ENCODE measurements around the gene DYNC1LI2.
"Not testable (repeated sequence)": the region's sequence is repeated elsewhere in the genome, so short reads cannot be mapped to it uniquely, and the experiment has no call there.

Gene DYNC1LI2

DNA sequence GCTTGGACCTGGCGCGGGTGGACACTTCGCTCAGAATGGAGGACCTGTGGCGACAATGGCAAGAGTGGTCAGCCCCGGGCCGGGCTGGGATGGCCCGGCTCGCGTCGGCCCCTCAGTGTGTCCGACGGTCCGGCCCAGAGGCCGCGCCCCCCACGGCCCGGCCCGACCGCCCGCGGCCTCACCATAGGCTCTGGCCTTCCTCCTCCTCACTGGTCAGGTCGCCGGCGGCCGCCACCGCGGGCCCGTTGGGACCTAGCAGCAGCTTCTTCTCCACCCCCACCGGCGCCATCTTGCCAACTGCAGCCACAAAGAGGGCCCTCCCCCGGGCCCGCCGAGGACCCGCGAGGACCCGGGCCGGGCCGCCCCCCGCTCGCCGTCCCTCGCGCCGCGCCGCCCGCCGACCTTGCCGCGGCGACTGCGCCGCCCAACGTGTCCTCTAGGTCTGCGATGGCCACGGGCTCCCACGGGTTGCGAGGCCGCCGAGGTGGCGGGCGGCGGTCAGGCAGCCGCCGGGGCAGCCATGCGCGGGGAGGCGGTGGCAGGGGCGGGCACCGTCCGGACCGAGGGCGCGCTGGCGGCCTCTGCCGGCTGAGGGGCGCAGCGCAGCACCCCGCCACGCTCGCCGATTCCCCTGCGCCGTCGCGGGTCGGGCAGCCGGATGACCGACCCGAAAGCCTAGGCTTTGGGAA is at the start of gene DYNC1LI2:
TSS of gene DYNC1LI2 (minus strand) at position 307 of the 689 bp plus-strand sequence. CDS start at position 289, 18 bp downstream.
- DNase-seq (ENCODE audit: low read depth in 2 of 2), result peak; percentile 57 to 66

DNA sequence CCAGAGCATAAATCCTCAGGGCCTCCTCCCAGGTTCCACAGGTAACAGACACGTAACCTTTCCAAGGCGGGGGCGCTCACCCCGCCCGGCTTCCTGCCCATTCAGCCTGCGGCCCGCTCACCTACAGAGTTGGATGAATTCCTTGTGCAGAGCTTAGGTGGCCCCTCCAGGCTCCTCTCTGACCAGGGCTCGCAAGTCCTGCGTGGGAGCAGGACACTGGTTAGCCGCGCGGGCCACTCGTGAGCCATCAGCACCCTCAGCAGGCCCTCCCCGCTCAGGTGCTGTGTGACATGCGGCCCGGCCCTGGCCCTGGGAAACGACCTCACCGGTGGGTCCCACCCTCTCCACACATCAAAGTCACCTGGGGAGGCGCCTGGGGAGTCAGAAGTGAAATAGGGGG is 49.4 kb upstream of the DYNC1LI2 start:
- no peak for DNase-seq (ENCODE audit: low read depth in 2 of 2)

DNA sequence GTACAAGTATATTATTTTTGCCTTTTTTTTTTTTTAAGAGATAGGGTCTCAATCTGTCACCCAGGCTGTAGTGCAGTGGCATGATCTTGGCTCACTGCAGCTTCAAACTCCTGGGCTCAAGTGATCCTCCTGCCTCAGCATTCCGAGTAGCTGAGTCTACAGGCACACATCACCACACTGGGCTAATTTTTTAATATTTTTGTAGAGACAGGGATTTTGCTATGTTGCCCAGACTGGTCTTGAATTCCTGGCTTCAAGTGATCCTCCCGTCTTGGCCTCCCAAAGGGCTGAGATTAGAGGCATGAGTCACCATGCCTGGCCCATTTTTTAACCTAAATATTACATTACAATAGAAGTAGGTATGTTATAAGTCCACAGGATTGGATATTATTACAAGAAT is 46.8 kb upstream of the DYNC1LI2 start:
- no peak for DNase-seq (ENCODE audit: low read depth in 2 of 2)

DNA sequence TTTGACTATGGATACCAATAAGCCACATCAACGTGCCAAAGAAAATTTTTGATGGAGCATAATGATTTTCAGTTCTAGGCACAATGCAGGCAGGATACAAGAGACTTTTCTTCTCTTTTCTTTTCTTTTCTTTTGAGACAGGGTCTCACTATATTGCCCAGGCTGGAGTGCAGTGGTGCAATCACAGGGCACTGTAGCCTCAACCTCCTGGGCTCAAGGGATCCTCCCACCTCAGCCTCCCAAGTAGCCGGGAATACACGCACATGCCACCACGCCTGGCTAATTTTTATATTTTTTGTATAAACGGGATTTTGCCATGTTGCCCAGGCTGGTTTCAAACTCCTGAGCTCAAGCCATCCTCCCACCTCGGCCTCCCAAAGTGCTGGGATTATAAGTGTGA is 42.6 kb upstream of the DYNC1LI2 start:
- DNase-seq (ENCODE audit: low read depth in 2 of 2), result not testable (repeated sequence)

DNA sequence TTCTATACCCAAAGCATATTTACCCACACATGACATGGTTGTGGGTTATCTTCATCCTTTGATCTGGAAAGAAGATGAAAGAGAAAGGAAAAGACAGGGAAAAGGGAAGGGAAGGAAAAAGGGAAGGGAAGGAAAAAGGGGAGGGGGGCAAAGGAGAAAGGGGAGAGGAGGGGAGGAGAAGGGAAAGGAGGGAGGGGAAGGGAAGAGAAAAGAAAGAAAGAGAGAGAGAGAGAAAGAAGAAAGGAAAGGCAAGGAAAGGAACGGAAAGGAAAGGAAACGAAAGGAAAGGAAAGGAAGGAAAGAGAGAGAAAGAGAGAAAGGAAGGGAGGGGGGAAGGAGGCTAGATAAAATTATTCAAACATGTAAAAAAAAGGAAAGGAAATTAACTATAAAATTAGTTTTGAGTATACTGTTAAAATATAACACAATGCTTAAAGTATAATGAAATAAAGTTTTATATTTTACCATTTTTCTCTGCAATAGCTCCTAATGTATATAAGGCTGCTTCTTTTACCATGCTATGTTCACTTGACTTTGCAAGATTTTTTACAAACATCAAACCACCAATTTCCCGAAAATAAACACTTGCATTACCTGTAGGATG is 38.8 kb upstream of the DYNC1LI2 start:
- DNase-seq (ENCODE audit: low read depth in 2 of 2), result no peak

DNA sequence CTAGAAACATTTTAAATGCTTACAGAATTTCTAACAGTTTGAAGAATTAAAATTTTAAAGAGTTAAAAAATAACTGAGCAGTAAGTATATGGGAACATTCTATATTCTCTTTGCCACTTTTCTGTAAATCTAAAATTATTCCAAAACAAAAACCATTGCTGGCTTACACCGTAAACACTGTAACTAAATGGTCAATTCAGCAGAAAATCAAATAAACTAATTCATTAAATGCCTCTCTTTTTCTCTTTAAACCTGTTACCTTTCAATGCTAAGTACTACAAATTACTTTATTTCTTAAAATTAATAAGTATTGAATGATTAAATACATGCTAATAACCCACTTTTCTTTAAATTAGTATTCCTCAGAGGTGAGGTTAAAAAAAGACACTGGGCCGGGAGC is 36.0 kb upstream of the DYNC1LI2 start:
- no peak for DNase-seq (ENCODE audit: low read depth in 2 of 2)

DNA sequence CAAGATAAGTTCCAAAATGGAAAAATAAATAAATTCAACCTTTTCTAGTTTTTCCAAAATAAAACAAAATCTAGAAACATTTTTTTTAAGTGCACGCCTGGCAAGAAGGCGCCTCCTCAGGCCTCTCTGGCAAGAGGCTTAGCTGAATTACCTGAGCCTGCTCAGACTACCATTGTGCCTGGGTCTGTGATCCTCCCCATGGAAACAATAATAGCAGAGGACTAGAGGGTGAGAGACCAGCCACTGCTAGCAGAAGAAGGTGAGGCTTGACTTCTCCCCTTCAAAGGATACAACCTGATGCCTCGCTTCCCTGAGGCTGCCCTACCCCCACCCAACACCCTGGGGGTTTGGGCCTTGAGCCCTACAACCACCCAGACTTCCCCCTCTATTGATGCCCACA is 35.1 kb upstream of the DYNC1LI2 start:
- DNase-seq (ENCODE audit: low read depth in 2 of 2), result no peak

DNA sequence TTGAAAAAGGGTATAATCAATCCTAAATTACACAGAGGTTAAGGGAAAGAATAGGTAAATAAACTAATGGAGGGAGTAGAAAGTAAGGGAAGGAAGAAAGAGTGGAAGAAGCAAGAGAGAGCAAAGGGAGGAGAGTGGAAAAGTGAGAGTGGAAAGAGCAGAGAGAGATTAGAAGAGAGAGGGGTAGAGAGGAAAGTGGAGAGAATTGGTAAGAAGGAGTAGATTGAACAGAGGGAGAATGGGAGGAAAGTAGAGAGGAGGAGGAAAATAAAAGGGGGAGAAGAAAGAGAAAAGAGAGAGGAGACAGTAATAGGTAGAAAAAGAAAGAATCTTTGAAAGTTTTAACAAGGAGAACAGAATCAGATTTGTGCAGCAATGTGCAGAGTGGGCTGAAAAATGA is 25.0 kb upstream of the DYNC1LI2 start:
- no peak for DNase-seq (ENCODE audit: low read depth in 2 of 2)

DNA sequence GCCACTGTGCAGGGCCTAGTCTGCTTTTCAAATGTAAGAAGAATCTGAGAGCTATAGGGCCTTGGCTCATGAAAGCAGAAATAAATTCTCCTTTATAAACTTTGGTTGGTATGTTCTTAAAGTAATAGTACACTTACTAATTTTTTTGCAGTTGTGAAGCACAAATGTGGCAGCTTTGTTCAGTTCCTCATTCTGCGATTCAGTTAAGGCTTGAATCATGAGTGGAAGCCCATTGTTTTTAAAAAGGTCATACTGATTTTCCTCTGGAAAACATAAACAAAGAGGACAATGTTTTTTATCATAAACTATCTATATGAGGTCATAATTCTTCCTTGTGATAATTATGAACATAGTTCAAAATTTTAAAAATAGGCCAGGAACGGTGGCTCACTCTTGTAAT is 23.6 kb upstream of the DYNC1LI2 start:
- DNase-seq (ENCODE audit: low read depth in 2 of 2), result no peak

DNA sequence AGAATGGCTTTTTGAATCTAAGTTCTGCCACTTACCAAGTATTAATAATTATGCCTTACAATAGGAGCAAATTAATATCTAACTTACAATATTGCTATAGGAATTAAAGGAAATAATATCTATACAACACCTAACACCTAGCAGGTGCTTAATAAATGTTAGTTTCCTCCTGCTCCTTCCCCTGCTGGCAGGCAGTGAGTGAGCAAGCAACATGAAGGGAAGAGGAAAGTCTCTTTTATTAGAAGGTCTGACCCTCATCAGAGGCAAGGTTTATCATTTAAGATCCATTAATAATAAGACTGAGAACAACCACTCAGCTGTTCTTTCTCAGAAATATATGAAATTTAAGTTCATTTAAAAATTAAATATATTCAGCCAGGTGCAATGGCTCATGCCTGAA is 6.7 kb upstream of the DYNC1LI2 start:
- no peak for DNase-seq (ENCODE audit: low read depth in 2 of 2)

DNA sequence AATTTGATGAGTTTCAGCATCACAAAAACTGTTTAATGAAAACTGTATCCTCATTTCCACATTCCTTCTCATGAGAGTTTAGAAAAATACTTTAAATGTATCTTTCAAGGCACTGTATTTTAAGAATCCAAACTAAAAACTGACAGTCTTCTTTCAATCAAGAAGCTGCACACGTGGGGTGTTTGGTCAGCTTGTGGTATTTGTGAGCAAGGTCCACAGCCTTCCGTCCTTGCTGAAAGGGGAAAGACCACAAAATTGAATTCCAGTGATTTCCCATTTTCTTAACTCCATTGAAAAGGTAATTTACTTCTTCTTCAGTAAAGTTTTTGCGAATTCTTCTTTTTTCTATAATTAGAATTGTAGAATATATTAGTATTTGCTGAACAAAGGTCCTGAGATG is 3.4 kb upstream of the DYNC1LI2 start:
- no peak for DNase-seq (ENCODE audit: low read depth in 2 of 2)

DNA sequence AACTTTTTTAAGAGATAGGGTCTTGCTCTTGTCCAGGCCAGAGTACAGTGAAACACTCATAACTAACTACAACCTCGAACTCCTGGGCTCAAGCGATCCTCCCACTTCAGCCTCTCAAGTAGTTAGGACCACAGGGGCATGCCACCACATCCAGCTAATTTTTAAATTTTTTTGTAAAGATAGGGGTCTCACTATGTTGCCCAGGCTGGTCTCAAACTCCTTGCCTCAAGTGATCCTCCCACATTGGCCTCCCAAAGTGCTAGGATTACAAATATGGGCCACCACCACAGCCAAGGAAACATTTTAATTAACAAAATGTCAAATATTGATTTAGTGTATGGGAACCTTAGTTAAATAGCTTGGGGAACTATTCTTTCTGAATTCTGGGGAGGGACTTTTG is 2.8 kb upstream of the DYNC1LI2 start:
- no peak for DNase-seq (ENCODE audit: low read depth in 2 of 2)

DNA sequence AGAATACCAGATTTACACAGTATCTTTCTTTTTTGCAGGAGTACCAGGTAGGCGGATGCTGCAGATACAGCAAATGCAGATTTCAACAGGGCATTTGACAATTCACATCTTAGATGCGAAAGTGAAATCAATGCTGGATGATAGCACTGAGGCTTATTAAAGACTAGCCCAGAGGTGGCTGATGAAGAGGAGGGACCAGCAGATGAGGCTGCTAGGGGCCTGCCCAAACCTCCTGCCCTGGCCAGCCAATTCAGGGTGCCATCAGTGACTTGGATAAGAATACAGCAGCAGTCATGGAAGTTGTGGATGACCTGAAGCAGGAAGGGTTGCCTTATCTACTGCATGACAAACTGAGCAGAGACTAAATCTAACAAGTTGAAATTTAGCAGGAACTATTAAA is 1.5 kb upstream of the DYNC1LI2 start:
- DNase-seq (ENCODE audit: low read depth in 2 of 2), result no peak

DNA sequence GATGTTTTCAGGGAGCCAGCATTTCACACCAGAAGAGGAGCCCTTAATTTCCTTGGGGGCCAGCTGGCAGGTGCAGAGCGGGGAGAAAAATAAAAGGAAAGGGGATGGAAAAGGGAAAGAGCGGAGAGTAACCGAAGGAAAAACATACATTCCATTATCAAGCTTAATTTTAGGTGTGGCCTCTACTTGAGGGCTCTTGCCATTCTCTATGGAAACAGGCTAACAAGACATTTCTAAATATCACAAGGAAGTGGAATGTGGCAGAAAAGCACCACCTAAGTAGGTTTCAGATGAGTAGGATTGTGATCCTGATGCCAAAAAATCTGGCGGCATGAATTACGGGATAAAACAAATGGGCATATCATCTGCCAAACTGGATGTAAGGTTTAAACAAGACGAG is 970 bp upstream of the DYNC1LI2 start:
- no peak for DNase-seq (ENCODE audit: low read depth in 2 of 2)

DNA sequence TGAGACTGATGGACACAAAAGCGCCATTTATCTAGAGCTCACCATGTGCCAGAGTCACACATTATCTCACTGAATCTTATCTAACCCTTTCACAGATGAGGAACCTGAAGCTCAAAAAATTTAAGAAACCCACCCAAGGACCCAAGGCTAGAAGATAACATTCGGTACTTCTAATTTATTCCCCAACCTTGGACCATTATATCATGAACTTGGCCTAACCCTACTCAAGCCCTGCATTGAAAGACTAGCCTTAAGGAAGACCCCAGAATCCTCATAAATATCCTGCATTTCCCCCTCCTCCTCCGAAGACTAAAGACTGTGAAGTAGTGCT is 548 bp upstream of the DYNC1LI2 start:
- no peak for DNase-seq (ENCODE audit: low read depth in 2 of 2)

DNA sequence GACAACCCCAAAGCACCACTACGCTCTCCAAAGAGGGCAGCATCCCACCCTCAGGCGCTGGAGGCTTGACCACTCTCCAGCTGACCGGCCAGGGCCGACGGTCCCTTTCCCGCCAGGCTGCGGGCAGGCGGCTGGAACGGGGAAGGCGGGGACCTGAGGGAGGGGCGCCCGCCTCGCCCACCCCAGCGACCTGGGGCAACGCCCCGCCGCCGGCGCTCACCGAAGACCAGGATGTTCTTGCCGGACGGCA is 431 bp downstream of the DYNC1LI2 start:
- DNase-seq (ENCODE audit: low read depth in 2 of 2), result no peak

DNA sequence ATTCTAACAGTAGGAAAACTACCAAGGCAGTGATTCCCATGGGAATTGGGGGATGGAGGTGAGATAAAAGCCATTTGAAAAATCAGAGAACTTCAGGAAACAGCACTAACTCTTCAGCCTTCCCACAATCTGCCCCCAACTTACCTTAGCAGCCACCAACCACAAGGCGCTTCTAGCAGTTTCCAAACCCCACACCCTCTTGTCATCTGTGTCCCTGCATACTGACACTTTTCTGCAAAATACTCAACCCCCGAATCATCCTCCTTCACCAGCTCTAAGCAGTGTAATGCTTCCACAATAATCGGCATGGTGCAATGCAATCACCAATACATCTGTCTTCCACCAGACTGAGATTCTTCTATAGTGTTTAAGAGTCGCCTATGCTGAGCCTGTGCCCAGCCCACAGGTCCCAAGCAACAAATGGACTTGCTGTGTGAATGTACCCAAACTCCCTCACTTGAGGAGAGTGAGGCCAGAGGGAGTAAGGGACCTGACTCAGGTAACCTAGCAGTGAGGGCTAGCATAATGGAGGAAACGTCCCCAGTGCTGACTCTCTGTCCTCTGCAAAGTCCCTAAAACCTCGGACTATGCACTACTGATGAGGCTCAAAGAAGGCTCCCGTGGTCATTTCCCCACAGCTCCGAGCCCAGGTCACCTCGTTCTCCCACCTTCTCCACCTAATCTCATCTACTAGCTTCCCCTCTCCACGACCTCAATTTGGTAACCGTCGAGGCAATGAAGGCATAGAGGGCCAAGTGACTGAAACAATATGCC is 943 bp downstream of the DYNC1LI2 start:
- DNase-seq (ENCODE audit: low read depth in 2 of 2), result no peak

DNA sequence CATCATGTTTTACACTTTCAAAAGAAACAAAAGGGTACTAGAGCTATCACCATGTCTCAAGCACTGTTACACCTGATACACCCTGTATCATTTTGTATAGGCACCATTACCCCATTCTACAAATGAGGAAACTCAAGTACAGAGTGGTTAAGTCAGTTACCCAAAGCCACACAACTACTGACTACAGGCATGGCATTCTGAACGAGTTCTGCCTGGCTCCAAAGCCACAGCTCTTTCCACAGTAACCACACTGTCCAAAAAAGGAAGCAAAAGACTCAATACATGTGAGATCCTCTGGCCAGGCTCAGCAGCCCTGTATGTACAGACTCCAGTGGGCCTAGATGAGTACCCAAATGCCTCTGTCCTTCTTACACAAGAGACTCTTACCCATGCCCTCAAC is 4.7 kb downstream of the DYNC1LI2 start:
- DNase-seq (ENCODE audit: low read depth in 2 of 2), result no peak

DNA sequence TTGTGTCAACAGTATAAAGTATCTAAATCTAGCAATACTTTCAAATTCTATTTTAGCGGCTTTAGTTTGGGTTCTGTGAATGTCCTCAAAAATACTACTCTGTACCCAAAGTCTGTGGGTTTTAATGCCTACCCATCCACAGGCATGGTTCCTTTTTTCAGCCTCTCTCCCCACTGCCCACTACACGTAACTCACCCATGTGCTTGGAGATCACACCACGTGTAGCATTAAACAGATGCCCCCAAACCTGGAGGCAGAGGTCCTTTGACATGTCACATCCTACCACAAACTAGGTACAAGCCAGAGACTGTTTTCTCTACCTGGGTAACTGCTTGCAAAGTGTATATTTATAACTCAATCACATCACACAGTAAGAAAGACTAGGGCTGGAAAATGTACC is 5.4 kb downstream of the DYNC1LI2 start:
- DNase-seq (ENCODE audit: low read depth in 2 of 2), result no peak

DNA sequence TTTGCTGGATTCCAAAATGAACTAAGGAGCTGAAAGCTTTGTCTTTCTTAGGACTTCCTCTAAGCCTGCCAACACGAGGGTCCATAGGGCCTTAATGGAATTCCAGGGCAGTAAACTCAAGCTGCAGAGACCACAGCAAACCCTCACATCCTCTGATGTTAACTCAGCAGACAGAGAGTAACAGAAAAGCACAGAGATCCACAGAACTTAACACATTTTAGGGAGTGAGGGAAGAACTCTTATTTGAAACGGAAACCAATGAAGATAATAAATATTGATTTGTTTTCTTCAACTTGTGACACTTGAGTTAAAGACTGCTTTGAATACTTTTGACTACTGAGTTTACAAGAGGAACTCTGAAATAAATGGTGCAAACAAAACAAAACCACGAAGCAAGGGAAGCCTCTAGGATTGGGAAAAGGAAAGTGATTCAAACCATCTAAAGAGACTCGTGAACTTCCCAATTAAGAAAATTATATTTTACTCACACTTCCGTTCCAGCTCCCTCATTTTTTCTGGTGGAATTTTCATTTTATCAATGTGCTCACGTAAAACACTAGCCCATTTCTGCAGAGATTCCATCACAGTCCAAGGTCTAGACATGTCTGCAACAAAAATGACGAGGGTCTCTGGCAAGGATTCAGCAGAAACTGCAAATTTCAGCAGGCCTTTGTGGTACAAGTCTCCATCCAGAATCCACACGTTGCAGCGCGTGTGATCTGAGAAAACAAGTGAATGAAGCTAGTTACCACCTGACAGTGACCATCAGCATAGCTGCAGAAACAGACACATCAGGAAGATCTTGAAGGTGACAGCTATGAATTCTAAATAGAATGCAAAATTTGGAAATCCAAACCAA is 9.2 kb downstream of the DYNC1LI2 start:
- DNase-seq (ENCODE audit: low read depth in 2 of 2), result no peak

DNA sequence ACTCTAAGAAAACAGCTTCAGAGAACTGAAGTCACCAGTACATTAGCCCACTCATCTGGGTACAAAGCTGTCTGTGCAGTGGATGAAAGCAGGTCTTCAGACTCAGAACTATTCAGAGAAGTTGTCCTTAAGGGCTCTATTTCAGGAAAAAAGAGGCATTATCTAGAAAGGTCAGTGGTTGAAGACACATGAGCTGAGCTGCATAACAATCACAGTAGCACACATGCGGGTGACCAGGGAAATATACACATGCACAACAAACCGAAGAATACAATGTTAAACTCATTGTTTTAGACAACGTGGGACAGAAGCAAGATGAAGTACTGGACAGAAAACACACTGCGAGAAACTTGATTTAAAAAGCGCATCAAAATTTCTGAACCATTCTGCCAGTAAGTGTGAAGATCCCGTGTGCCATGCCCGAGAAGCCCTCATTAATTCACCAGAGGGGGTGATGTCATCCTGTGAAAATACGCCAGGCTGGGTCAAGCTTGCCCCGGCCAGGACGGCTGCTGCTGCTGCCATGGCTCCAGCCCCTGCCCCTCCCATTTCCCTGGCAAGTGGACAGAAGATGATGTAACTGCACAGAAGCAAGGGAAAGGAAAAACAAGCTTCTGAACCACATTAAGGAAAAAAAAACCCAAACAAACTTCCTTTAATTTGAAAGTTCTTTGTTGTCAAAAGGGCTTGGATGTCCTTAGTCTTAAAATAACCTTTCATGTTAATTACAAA is 10.1 kb downstream of the DYNC1LI2 start:
- no peak for DNase-seq (ENCODE audit: low read depth in 2 of 2)

DNA sequence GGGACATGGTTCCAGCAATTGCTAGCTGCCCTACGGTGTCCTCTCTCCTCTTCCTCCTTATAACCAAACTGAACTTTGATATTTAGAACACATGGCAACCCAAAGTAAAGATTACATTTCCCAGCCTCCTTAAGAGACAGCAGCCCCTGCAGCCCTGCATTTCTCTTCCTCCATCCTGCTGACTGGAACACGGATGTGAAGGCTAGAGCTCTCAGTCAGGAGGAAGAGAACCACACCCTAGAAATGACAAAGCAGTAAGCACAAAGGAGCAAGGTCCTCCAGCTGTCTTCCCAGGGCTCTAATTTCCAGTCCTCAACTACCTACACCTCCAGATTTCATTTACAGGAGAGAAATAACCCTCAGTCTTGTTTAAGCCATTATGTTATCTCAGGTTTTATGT is 10.9 kb downstream of the DYNC1LI2 start:
- no peak for DNase-seq (ENCODE audit: low read depth in 2 of 2)
